DMS153 treated with DMSO at 0.1 percent for 48 hours (cell line): ENCODE data around the gene ALDH1L1.

Source experiments
- DNase-seq: peaks from one replicate; lab custom pipeline; 2025; ENCODE audit not compliant: unreplicated experiment; lab: John Stamatoyannopoulos, UW

Gene ALDH1L1

DNA sequence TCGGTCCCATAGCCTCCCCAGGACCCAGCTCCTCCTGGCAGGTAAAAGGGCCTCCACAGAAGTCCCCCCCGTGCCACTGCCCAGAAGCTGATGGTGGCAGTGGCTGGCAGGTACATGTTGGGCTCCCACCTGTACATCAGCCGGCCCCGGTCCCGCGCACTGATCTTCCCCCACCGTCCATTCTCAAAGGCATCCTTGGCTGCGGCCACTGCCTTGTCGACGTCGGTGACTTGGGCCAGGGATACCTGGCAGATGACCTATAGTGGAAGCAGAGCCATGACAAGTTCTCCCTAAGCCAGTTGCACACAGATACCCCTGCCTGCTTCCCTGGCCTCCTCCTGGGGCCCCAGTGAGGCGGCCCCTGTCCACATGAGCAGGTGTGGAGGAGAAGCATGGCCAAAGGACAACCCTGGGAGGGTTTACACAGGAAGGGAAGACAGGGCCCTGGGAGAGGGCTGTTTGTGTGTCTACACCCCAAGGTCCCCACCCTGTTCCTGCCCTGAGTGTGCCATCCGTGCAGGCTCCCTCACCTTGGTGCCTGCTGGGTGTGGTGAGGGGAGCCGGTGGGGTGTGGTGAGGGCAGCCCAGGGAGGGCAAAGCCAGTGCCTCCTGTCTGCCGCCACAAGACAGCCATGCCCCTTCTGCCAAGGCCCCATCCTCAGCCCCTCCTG is 44.8 kb downstream of the ALDH1L1 start:
- no peak for DNase-seq

DNA sequence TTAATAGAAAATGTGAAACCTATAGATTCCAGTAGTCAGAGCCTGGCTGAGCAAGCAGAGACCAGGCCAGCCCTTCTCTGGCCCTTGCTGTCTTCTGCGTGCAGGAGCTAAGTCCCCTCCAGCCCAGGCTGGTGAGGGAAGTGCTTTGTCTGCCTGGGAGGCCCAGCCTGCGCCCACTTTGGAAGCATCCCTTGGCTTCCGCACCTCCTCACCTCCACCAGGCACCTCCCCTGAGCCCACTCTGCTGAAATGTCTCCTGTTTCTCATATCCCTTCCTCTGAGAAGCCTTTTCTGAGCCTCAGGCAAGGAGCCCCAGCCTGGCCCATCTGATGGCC is 45.3 kb downstream of the ALDH1L1 start:
- no peak for DNase-seq

DNA sequence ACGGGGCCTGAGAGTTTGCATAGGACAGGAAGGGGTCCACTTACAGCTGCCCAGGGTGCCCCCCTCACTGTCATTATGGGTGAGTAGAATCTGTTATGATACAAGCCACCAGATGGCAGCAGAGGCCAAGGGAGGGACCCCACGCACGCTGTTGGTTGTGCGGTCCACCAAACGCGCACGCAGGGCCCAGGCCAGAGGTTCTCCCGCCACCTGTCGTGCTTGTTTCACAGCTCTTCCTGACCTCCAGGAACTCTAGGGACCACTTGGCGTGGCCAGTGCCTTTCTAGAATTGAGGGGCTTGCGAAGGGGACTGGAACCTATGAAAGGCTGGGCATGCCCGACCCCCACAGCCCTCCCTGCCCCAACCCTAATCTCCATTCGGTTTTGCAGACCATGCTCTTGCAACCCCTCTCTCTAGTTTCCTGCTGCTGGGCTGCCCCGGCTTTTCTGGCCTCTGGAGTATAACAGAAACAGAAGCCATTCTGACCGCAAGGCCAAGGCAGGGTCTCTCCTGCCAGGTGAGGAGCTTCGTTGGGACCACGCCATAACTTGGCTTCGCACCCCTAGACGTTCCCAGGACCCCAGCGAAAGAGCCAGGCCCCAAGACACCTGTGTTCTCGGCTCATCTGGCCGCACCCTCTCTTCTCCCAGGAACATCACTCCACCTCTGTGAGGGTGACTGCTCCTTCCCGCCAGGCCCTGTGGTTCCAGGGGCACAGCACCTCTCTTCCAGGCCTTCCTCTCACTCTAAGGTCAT is 46.0 kb downstream of the ALDH1L1 start:
- DNase-seq, result peak; percentile 21

DNA sequence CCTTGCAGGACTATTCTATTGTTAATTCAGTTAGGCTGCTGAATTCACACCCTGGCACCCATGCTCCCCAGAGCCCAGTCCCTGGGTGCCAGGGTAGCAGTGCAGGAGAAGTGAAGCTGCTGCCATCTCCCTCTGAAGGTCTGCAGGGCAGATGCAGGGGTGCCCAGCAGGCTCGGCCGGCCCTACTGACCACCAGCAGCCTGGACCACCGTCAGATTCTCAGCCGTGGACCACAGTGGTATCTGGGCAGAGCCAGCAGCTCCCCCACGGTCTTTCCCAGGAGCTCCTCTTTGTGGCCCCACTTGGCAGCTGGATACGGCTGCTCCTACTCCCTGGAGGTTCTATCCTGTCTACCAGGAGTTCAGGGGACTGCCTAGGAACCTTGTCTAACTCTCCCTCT is 46.8 kb downstream of the ALDH1L1 start:
- no peak for DNase-seq

DNA sequence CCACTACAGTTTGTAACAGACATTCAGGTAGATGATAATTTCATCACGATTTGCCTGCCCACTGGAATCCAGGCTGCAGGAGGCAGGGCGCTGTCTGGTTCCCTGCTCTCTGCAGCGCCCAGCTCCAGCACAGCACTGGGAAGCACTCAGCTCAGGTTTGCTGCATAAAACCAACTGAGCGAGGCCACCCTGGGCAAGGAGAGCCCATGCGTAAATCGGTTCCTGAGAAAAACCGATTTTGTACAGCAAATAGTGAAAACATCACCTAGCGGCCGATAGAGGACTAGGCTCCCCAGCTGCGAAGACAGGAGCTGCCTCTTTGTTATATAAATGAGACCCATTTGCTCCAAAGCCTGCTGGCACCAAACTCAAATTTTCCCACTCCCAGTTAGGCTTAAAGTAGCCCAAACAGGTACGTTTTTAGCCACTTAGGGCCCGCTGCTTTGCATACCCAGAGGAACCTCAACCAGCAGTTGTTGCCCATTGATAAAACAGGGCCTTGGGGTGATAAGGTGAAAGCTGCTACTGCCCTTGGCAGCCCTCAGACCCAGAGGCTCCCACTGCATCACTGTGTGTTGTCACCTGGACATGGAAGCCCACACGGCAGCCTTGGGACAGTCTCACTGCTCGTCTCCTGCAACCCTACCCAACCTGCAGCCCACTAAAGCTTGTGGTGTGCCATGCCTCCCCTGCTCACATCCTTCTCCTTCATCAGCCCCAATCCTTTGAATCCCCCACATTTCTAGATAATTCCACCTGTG is 47.5 kb downstream of the ALDH1L1 start:
- no peak for DNase-seq

DNA sequence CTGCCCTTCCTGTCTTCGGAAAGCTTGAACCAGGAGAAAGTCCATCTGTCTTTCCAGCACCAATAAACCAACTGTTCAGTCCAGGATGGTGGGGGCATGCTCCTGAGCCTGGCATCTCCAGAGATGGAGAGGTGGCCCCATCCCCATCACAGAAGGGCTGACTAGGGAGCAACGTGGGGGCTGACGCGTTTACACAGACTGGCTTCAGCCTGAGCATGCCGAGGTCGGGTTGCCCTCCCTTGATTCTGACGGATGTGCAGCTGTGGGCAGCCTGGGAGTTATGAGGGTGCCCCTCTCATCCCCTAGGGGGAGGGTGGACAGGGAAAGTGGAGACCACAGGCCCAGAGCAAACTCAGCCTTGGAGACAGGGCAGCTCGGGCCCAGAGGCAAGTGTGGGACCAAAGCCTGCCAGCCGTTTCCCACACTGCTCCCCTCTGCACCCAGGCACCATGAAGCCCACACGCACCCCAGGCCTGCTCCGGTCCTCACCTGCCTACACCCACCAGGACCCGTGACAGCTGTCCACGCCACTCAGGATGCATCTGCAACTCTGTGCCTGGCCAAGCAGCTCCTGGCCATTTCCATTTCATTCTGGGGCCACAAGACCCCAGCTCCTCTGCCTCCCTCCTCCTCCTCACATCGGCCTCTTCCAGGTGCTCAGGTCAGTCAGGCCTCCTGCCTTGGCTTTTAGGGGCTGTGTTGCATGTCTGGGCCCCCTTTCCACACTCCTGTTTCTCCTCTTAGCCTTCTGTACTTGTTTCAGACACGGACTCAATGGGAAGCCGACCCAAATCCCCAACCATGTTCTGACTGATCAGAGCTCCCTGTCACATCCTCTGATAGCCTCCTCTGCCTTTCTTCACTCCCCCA is 48.3 kb downstream of the ALDH1L1 start:
- DNase-seq, result no peak

DNA sequence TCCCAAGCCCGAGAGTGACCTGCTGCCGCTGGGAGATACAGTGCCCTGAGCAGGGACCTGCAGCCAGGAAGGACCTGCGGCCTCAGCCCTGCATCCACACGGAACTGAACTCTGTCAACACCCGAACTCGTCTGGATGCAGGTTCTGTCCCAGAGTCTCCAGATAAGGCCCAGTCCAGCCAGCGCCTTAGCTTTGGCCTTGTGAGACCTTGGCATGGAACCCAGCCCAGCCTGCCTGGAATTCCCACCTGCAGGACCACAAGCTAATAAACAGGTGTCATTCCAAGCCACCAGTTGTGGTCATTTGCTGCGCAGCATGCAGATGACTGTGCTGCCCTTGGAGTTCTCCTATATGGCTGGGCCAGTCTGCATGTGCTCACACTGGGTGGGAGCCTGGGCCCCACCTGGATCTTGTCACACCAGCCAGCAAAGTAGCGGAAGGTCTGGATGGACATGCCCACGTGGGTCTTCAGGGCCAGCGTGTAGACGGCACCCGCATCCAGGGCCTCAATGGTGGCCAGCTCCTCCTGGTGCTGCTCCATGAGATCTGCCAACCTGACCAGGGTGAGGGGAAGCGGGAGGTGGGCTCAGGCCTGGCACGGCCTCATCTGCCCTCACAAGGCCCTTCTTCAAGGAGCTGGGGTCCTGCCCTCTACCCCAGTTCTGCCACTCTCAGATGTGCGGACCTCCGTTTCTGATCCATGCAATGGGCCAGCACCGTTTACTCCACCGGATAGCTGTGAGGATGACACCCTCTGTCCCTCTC is 49.2 kb downstream of the ALDH1L1 start:
- no peak for DNase-seq

DNA sequence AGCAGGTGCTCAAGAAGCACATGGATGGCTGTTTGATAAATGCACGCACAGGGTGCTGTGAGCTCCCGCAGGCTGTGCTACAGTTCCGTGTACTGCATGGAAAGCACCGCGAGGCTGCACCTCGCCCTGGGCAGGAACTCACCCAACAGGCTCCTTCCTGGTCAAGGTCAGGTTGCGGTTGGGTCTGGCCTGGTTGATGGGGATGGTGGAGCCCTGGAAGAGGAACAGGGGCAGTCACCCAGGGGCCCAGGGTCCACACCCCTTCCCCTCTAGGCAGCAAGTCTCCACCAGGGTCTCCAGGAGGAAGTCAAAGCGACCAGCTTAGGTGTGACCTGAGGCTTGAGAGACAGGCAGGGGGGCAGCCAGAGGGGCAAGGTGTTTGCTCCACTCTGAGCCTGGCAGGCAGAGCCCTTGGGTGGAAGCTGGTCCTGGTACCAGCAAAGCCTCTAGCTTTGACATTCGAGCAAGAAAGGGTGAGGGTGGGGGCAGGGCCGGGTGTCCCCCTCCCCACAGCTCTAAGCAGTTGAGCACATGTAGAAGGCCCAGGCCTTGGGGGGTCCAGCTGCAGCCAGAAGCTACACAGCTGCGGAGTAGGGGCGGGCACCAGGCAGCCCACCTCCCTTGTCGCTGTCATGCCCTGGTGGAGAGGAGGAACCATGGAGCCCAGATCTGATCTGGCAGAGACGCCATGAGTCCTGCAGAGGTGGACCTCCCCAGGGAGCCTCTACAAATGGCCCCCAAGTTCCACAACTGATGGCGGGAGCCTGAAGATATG is 50.1 kb downstream of the ALDH1L1 start:
- DNase-seq, result no peak

DNA sequence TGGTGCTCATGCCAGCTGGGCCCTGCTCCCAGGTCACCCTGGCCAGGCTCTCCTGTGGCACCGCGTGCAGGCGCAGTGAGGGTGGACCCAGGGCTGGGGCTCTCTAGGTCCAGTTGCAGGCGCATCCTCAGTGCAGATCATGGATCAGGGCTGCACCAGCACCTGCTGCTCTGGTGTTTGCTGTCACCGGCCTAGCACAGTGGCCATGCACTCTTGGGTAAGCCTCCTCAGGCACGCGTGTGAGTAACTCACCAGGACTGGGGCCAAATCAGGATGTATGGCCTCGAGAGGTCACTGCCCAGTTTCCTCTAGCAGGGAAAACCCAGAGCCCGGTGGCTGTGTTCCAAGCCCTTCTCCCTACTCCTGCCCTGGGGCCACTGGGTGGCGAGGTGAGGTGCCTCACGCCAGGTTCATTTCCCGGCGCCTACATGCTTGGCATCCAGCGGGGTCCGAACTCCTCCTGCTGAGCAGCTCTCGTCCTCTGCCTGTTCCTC is 50.9 kb downstream of the ALDH1L1 start:
- DNase-seq, result no peak

DNA sequence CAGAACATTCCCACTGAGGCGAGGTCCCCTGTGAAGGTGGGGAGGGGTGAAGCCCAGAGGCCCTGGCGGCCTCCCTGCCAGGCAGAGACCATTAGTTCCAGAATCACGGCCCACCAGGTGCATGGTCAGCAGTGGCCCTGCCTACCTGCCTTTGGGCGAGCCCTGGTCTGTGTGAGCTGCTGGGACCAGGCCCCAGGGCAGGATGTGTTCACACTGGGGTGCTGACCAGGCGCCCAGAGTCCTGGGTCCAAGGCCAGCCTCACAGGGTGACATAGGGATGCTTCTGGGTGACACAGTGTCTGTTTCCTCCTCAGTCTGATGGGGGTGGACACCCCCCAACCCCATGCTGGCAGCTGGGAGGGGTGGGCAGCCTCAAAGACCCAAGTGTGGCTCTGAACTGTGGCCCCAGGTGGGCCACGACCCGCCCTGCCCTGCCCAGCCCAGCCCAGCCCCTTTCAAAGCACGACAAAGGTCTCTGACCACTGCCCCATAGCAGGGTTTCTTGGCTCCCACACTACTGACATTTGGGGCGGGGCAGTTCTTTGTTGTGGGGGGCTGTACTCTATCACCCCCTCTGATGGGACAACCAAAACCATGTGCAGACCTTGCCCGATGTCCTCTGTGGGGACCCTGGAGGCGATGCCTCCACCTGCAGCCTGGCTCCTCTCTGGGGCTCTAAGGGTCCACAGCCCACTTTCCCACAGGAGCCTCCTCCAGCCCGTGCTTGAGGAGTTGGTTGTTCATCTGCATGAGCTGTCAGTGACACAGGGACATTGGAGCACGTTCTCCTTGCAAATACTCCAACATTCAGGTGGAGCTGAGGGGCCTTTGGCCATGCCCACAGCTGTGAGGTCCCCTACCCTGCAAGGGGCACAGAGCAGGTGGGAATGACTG is 51.6 kb downstream of the ALDH1L1 start:
- DNase-seq, result no peak

DNA sequence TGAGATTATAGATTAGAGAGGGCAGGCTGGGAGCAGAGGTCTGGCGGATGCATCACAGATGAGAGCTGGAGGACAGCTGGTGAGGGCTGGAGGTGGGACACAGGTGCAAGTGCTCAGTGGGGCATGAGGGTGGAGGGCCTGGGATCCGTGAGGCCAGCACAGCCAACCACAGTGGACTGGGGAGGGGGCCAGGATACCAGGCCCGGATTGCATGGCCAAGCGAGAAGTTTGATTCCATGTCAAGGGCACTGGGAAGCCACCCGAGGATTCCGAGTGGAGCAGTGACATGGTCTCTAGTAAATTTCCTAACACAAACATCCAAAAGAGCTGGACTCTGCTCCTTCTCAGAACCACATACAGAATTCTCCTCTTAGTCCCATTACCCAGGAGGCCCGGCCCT is 52.5 kb downstream of the ALDH1L1 start:
- no peak for DNase-seq

DNA sequence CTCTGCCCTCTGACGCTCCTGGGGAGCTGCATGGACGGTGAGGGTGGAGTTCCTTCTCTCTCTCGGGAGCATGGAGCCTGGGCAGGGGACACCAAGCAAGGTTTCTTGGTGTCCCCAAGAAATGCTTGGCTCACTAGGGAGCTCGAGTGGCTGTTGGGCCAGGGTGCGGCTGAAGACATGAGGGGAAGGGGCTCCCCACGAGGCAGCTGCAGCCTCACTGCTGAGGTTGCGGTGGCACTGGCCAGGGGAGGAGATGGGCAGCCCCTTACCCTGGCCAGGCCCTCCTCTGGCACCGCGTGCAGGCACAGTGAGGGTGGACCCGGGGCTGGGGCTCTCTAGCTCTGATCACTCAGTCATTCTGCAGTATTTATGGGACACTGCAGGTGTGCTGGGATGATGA is 52.9 kb downstream of the ALDH1L1 start:
- DNase-seq, result no peak

DNA sequence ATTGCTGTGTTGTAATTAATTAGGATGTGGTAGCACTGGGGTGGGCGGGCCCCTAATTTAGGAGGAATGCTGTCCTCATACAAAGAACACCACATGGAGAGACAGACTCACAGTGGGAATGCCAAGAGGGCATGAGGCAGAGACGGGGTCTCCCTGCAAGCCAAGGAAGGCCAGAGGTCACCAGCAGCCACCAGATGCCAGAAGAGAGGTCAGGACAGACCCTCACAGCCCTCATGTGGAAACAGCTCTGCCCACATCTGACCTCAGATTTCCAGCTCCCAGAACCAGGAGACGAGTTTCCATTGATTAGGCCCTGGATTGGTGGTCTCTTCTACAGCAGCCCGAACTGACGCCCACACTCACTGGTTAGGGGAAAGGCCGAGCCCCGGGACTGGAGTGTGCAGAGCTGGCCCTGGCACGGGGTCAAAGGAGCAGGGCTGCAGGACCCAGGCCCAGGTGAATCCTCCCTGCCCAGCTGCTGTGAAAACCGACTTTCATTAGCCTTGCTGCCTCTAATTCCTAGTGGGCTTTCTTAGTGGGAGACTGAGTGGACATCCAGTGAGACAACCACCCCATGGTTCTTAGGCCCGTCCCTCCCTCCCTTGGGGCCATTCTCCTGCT is 53.5 kb downstream of the ALDH1L1 start:
- no peak for DNase-seq

DNA sequence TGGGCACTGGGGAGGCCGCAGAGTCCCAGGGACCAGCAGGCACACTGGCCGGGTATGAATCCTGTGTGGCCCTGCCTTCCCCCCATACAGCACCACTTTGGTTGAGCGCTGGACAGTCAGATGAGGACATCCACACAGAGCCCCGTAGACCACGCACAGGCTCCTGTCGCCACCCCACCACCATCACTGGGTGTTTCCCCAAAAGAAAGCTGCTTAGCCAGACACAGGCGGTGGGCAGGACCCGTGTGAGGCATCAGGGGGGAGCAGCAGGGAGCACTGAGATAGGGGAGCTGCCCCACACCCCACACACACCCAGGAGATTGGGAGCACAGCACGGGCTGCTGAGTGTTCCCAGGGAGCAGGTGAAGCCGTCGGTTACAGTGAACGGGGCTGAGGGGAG is 54.1 kb downstream of the ALDH1L1 start:
- DNase-seq, result no peak

DNA sequence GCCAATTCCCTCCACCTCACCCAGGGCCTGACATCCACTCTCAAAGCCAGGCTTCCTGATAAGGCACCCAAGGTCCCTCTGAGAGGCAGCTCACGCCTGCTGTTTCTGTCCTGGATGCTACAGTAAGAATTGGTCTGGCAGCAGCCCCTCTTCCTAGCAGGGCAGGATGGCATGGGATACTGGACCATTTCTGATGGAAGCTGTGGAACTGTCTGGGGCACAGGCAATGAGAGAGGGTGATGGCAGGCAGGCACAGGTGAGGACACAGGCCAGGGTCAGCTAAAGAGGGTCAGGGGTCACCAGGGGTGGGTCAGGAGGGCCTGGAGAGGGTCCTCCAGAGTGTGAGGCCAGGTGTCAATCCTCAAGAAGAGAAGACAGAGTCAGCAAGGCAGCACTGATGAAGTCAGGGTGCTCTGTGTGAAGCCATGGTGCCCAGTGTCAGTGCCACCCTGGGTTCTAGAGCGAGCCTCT is 54.6 kb downstream of the ALDH1L1 start:
- no peak for DNase-seq

DNA sequence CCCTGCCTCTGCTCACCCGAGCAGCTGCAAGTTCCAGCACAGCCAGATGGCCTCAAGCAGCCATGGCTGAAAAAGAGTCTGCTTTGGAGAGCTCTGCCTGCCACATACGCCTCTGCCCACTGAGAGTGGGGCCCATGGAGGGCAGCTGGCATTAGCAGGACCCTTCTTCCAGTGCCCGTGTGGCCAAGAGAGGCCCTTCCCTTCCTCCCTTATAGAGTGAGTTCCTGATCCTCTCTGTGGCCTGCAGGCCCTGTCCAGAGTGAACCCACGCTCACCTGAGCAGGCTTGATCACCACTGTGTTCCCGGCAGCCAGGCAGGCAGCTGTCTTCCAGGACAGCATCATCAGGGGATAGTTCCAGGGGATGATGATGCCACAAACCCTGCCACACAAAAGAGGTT is 55.0 kb downstream of the ALDH1L1 start:
- DNase-seq, result no peak

DNA sequence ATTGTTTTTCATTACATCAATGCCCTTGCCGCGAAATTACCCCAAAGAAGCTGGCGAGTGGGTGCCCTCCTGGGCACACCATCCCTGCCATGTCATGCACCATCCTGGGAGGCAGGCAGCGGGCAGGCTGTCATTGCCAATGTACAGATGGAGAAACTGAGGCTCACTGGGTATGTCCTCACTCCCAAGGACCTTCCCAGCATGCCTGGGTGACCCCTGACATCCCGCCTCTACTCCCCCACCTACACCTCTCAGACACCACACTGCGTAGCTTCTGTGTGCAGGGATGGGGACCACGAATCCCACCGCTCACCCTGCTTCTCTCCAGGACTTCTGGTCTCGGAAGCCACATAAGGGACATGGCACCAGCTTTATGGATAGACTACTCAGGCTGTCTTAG is 55.5 kb downstream of the ALDH1L1 start:
- DNase-seq, result no peak
